Stimulated activated CD8-positive, alpha-beta memory T cell treated with anti-CD3 and anti-CD28 coated beads, Interleukin-7, amount 100 ng/mL, for 1 hour (primary cell): ENCODE measurements around the gene TTLL6.
A peak's percentile ranks its signal among the peaks of the same experiment; 100 is the strongest.
"Not testable (repeated sequence)": the region's sequence is repeated elsewhere in the genome, so short reads cannot be mapped to it uniquely, and the experiment has no call there.

Source experiments
- DNase-seq, 2 donors: peaks; one replicate each; pipeline ENCODE4 v3.0.0-alpha.2; 2020; ENCODE audit warnings: low read depth in 2 of 2

Gene TTLL6

GRCh38 chr17:48816774-48817590 lies at the start of gene TTLL6:
TTLL6 (minus strand) TSS chr17:48817229; CDS start chr17:48817072, 157 bp downstream.
- DNase-seq, result peak; percentile 43 to 45

GRCh38 chr17:48860456-48860855 lies 43.4 kb upstream of the TTLL6 start:
- no peak for DNase-seq

GRCh38 chr17:48860034-48860433 lies 43.0 kb upstream of the TTLL6 start:
- no peak for DNase-seq

- DNase-seq, result no peak
Measured at GRCh38 chr17:48856122-48856821, 39.2 kb upstream of the TTLL6 start.

GRCh38 chr17:48854774-48855476 lies 37.9 kb upstream of the TTLL6 start:
- DNase-seq, result no peak

- DNase-seq, result no peak
Measured at GRCh38 chr17:48850792-48851323, 33.8 kb upstream of the TTLL6 start.

GRCh38 chr17:48843187-48843900 lies 26.3 kb upstream of the TTLL6 start:
- DNase-seq, result no peak

- DNase-seq, result no peak
Measured at GRCh38 chr17:48842746-48843145, 25.7 kb upstream of the TTLL6 start.

- no peak for DNase-seq
Measured at GRCh38 chr17:48841395-48841831, 24.4 kb upstream of the TTLL6 start.

GRCh38 chr17:48840441-48840840 lies 23.4 kb upstream of the TTLL6 start:
- DNase-seq, result no peak

- not testable (repeated sequence) for DNase-seq
Measured at GRCh38 chr17:48837458-48837857, 20.4 kb upstream of the TTLL6 start.

GRCh38 chr17:48835971-48836370 lies 18.9 kb upstream of the TTLL6 start:
- DNase-seq, result no peak

GRCh38 chr17:48834973-48835372 lies 17.9 kb upstream of the TTLL6 start:
- DNase-seq, result no peak

GRCh38 chr17:48831549-48831883 lies 14.5 kb upstream of the TTLL6 start:
- no peak for DNase-seq

GRCh38 chr17:48830840-48831548 lies 14.0 kb upstream of the TTLL6 start, which contains the start of gene CALCOCO2:
CALCOCO2 (plus strand) TSS chr17:48831035; CDS start chr17:48841708, 10,673 bp downstream.
- DNase-seq, result peak; percentile 73 to 75

- no peak for DNase-seq
Measured at GRCh38 chr17:48825446-48826381, 8.7 kb upstream of the TTLL6 start.

- DNase-seq, result not testable (repeated sequence)
Measured at GRCh38 chr17:48820936-48821335, 3.9 kb upstream of the TTLL6 start.

- DNase-seq, result no peak
Measured at GRCh38 chr17:48819466-48819865, 2.4 kb upstream of the TTLL6 start.

GRCh38 chr17:48818361-48818841 lies 1.4 kb upstream of the TTLL6 start:
- DNase-seq, result no peak

GRCh38 chr17:48816438-48816773 lies 623 bp downstream of the TTLL6 start:
- no peak for DNase-seq
